GM12872 (cell line): ENCODE results near the gene CTBP2.

ENCODE experiments used
- CTCF ChIP-seq: IDR thresholded peaks from 3 replicates; pipeline ENCODE4 v1.5.1; 2011; ENCODE audit warnings: low read depth, mild to moderate bottlenecking, low read length, moderate library complexity; ENCODE audit not compliant: insufficient read depth

Gene CTBP2

GRCh38 chr10:125087897-125088215 lies 72.5 kb downstream of the CTBP2 start:
- TF ChIP-seq CTCF = no peak

GRCh38 chr10:125087191-125087896 lies 73.0 kb downstream of the CTBP2 start:
- TF ChIP-seq CTCF = no peak

GRCh38 chr10:125086691-125087090 lies 73.7 kb downstream of the CTBP2 start:
- TF ChIP-seq CTCF = no peak

DNA sequence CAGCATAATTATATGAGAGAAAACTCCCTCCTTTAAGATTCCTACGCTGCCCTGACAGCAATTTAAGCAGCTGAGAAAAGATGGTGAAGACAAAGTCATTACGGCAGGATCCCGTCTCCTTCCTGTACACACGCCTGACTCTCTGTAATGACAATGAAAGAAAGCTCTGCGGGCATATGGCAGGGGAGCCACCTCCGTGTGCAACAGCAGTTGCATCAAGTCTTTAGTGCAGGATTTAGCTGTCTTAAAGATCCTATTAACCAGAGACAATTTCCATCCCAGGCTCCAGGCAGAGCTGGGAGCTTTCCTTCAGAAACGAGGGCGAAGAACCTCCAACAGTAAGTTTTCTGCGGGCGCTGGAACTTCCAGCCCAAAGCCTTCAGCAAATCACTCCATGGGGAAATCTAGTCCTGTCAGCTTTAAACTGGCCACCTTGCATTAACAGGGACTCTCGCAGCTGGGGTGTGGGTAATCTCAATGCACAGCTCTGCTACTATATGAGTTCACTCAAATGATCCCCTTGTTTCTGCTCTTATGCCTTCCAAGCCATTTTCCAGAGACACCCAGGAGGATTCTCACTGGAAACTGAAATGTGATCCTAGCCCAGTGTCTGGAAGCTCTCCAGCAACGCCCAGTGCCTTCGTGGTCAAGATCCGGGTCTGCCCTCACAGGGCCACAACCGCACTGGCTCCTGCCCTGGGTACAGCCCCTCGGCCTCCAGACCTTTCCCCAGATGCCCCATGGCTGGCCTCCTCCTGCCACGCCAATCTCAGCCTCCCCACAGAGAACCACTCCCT lies 74.9 kb downstream of the CTBP2 start:
- no peak for TF ChIP-seq CTCF

DNA sequence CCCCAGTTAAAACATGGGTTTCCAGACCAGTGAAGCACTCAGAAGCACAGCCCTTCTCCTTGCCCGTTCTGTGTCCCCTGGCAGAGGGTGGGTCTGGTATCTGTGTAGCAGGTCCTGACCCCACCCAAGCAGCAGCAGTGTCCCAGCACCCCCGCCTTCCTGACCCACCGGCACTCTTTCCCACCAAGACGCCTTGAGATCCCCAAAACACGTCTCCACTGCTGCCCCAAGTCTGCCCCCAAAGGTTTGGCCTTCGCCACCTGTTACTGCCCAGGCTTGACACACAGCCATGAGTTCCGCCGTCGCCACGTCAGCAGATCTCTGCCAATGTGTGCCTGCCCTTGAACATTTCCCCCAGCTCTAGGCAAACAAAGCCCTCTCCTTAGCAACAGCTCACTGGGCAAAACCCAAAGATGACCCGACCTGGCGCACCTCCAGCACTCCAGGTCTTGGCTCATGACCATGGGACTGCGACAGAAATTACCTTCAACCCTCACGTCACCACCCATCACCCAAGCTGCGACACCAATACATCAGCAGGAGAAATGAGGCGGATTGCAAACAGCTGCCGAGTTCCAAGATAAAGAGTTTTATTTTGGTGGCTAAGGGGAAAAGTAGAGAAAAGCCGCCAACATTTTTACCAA lies 75.6 kb downstream of the CTBP2 start:
- no peak for TF ChIP-seq CTCF

DNA sequence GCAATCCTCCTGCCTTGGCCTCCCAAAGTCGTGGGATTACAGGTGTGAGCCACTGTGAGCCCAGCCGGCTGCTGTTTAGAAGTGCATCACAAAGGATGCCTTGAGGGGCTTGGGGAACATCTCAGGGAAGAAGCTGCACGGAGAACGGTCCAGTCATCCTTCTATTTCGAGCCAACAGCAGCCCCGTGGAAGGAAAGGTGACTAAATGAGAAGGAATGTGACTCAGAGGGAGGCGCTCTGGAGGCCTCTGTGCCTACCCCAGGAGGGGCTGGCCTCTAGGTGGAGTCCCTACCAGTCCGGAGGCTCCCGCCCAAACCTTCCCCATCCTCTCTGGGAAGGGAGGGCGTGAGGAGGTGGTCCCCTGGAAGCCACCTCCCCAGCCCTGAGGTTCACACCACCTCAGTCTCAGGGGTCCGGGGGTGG lies 76.2 kb downstream of the CTBP2 start:
- TF ChIP-seq CTCF = no peak

DNA sequence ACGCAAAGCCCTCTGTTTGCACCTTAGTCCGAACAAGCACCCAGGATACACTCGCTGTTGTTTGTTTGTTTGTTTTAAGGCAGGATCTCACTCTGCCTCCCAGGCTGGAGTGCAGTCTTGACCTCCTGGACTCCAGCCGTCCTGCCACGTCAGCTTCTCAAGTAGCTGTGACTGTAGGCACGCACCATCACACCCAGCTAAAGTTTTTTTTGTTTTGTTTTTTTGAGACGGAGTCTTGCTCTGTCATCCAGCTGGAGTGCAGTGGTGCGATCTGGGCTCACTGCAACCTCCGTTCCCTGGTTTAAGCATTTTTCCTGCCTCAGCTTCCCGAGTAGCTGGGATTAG lies 76.8 kb downstream of the CTBP2 start:
- no peak for TF ChIP-seq CTCF
